T1000 (cell line): ENCODE results near the gene CD81.
"Not testable (repeated sequence)": the region's sequence is repeated elsewhere in the genome, so short reads cannot be mapped to it uniquely, and the experiment has no call there.

Experiments
- DNase-seq: peaks from one replicate; lab custom pipeline; 2025; ENCODE audit warnings: mixed read lengths; lab: John Stamatoyannopoulos, UW

Gene CD81

GRCh38 chr11:2376751-2377451 lies at the start of gene CD81:
CD81 (plus strand) TSS chr11:2377310; CDS start chr11:2377550, 240 bp downstream.
- DNase-seq, result peak; percentile 10

- DNase-seq, result no peak
These were observed 49.1 kb upstream of the CD81 start for GRCh38 chr11:2328021-2328420.

GRCh38 chr11:2328656-2329354 lies 48.3 kb upstream of the CD81 start:
- no peak for DNase-seq

GRCh38 chr11:2329551-2329950 lies 47.6 kb upstream of the CD81 start:
- no peak for DNase-seq

- DNase-seq, result no peak
These were observed 46.4 kb upstream of the CD81 start for GRCh38 chr11:2330696-2331095.

GRCh38 chr11:2331404-2331803 lies 45.7 kb upstream of the CD81 start:
- no peak for DNase-seq

GRCh38 chr11:2332569-2332968 lies 44.5 kb upstream of the CD81 start:
- DNase-seq, result not testable (repeated sequence)

- not testable (repeated sequence) for DNase-seq
These were observed 43.5 kb upstream of the CD81 start for GRCh38 chr11:2333486-2334205.

- DNase-seq, result not testable (repeated sequence)
These were observed 41.8 kb upstream of the CD81 start for GRCh38 chr11:2335286-2335685.

GRCh38 chr11:2338760-2339159 lies 38.4 kb upstream of the CD81 start:
- not testable (repeated sequence) for DNase-seq

GRCh38 chr11:2342557-2342956 lies 34.6 kb upstream of the CD81 start:
- DNase-seq, result no peak

GRCh38 chr11:2342981-2343380 lies 34.1 kb upstream of the CD81 start:
- DNase-seq, result no peak

GRCh38 chr11:2343502-2343901 lies 33.6 kb upstream of the CD81 start:
- DNase-seq, result no peak

- no peak for DNase-seq
These were observed 32.1 kb upstream of the CD81 start for GRCh38 chr11:2345050-2345449.

- DNase-seq, result no peak
These were observed 31.1 kb upstream of the CD81 start for GRCh38 chr11:2346014-2346413.

GRCh38 chr11:2346586-2347307 lies 30.4 kb upstream of the CD81 start:
- no peak for DNase-seq

- DNase-seq, result no peak
These were observed 29.7 kb upstream of the CD81 start for GRCh38 chr11:2347308-2347830.

GRCh38 chr11:2348986-2349385 lies 28.1 kb upstream of the CD81 start:
- DNase-seq, result no peak

- DNase-seq, result no peak
These were observed 25.4 kb upstream of the CD81 start for GRCh38 chr11:2351701-2352100.

- DNase-seq, result no peak
These were observed 24.7 kb upstream of the CD81 start for GRCh38 chr11:2352420-2352819.

- no peak for DNase-seq
These were observed 22.0 kb upstream of the CD81 start for GRCh38 chr11:2355000-2355644.
